GM19372 (cell line): Measurements from ENCODE around the gene TAF4B.
"Not testable (repeated sequence)": the region's sequence is repeated elsewhere in the genome, so short reads cannot be mapped to it uniquely, and the experiment has no call there.

Experiments used
- ATAC-seq: cut with Tn5 transposase; IDR thresholded peaks from one replicate; pipeline ENCODE4 v1.9.1; 2021; ENCODE audit warnings: mild to moderate bottlenecking, low read depth, moderate library complexity; ENCODE audit not compliant: unreplicated experiment

TAF4B gene

DNA sequence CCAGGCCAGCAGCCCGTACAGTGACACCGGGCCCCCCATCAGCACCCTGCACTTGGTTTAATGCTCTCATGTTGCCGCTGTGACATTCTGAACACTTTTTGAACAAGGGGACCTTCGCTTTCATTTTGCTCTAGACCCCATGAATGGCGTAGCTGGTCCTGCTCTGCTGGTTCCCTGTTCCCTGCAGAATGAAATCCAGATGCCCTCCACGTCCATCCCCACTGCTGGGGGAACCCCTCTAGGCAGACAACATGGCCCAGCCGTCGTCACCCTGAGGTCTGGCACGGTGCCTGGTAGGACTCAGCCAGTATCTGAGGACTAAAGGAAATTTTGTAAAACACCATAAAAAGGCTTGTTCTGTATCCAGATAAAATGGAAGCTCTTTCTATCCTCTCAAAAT is 193.5 kb downstream of the TAF4B start:
- no peak for ATAC-seq

DNA sequence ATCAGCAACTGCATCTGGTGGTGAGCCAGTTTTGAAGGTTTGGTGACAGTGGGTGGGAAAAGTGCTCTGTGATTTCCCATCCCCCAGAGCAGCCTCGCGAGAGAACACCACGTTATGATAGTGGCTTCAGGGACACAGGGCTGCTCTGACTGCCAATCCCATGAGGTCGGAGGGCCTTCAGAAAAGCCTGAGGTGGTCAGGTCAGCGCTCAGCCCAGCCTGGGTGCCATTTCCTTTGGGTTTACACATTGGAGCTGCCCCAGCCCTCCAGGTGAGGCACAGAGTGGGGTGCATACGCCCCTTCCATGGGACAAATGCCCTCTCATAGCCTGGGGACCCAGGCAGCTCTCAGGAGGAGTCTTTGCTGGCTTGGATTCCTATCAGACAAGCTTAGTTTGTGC is 195.3 kb downstream of the TAF4B start:
- ATAC-seq, result no peak

DNA sequence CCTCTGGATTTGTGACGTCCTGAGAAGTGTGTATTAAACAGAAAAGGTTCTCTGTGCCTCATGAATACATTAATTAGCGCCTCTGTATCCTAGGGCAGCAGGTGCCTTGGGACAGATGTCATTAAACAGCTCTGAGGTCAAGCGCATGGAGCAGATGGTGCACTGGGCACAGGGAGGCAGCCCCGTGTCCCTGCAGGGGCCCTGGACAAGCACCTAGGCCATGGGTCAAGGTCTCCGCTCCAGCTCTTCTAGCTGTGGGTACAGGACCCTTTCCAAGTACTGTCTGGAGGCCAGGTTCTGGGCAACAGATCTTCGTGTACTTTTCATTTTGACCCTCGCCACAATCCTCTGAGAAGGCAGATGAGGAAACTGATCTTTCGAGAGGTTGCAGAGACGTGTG is 195.7 kb downstream of the TAF4B start:
- no peak for ATAC-seq

DNA sequence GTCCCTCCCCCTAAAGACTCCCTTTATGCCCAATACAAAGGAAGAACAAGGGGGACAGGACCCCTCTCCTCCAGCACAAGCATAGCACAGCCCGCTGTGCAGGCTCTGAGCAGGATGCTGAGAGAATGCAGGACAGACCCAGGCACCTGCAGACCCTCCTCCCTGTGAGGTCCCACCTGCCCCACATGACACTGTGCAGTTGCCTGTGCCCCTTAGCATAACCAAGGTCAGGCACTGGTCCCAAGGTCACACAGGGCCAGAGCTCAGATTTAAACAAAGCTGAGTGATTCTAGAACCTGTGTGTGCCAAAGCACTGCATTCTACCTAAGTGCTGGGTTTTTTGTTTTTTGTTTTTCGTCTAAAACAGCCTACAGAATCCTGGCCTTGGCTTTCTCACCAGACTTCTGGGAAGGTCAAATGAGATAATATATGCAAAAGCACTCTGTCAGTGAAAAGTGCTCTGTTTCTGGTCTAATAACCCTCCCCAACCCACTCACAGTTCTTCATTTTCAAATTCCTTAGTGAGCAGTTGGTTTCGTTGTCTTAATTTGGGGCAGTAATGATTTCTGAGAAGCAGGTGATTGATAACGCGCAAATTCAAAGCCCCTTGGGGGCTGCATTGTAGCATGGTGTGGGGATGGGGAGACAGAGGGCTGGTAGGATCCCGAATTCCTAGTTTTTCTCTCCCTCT is 196.4 kb downstream of the TAF4B start:
- no peak for ATAC-seq

DNA sequence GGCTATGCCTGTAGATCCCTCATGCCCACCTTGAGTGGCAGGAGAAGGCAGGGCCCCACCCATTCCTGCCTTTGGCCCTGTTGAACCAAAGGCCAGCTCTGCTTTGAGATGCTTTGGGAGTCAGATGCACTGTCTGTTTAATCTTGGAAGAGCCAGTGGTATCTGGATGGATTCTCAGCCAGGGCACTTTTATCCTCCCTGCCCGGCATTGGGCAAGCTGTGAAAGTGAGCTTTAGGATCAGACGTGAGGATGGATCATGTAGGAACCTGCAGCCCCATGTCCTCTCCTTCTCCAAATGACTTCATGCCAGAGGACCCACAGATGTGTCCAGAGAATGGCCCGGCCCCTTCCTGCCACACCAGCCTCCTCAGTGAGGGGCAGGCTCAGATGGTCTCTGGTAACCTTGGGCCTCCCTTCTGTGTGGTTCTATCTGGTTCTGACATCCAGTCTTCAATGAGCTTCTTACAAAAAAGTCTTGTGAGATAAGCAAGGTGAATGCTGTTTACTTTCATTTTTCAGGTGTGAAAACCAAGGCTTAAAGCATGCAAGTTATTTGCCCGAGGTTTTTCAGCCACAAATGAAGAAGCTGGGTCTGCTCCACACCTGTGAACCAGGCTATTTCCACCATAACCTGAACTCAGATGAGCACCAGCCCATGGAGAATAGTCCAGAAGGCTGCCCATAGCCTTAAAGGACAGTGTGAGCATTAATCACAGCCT is 198.3 kb downstream of the TAF4B start:
- no peak for ATAC-seq

DNA sequence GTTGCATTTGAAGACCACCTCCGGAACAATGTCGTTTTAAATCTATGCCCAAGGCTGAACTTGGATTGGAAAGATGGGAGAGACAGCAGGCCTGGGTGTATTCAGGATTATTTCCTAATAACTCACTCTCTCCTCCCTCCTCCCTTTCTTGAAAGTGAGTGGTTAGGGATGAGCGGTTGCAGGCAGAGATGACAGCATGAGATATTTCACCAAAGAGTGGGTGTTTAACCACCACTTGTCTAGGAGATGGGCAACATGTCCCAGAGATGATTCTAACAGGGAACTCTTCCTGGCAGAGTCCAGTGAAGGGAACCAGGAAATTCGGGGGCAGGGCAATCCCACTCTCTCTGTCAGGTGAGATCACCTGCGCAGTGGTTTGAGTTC is 198.9 kb downstream of the TAF4B start:
- no peak for ATAC-seq

DNA sequence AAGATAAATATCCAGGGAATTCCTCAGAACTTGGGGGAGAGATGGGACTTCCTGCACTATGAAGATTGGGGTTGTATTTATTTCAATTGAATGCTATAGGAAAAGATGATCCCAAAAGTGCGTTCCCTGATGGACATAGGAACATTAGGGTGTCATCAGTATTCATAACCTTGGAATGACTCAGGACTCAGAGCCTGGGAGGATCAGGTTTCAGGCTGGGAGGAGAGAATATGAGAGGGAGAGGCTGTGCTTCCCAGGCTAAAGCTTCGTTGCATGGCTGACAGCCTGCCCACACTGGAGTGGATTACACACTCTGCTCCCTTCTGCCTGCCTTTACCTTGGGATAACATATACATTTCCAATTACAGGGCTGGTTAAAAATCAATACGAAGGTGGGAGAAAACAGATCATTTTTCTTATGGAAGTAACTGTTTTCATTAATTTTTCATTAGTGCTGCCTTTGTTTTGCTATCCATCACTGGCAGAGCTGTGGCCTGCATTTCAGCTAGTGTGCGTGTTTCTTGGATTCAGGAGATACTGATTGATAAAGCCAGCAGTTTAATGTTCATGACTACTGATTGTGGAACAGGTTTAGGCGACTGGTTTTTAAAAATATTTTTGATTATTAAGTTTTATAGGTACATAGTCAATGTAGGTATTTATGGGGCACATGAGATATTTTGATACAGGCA is 203.4 kb downstream of the TAF4B start:
- no peak for ATAC-seq

DNA sequence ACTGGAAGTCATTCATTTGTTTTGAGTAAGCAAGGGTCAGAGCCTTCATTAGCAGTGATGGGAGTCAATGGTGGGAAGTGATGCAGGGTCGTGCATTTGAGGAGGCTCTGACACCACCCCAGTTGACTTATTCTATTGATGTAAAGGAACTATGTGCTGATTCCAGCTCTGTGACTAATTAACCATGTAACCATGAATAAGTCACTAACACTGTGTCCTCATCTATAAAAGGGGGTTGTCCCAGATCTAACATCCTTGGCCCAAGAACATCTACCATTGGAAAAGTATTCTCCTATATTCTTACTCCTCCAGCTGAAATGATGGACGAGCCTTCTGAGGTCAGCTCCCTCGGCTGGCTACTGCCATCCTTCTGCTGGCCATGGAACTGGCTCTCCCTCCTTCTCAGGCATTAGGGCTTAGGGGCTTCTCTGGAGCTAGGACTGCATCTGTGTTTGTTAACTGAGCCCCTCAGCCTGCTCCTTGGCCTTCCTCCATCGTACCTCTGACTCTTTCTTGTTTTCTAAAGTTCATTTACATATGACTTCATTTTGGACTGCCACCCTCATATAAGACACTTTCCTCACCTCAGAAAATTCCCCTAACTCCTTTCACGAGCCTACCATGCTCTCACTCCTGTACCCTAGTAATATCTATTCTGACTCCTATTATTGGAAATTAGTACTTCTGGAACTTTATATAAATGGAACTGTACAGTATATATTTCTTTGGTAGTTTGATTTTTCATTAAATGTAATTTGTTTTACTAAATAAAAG is 206.6 kb downstream of the TAF4B start:
- ATAC-seq, result no peak

DNA sequence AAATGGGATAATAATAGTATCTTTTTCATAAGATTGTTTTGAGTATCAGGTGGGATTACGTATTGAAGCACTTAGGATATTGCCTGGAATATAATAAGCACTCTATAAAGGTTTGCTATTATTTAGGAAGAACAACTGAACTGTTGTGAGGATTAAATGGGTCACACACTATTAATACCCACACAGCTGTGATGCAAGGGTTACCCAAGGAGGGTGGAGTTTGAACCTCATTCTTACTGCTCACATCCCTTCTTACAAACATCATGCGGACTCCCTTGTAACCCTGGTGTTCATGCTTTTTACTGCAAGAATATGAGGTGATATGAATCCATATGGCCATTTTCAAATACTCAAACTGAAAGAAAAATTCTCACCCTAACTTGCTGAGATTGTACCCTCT is 208.6 kb downstream of the TAF4B start:
- ATAC-seq, result no peak

DNA sequence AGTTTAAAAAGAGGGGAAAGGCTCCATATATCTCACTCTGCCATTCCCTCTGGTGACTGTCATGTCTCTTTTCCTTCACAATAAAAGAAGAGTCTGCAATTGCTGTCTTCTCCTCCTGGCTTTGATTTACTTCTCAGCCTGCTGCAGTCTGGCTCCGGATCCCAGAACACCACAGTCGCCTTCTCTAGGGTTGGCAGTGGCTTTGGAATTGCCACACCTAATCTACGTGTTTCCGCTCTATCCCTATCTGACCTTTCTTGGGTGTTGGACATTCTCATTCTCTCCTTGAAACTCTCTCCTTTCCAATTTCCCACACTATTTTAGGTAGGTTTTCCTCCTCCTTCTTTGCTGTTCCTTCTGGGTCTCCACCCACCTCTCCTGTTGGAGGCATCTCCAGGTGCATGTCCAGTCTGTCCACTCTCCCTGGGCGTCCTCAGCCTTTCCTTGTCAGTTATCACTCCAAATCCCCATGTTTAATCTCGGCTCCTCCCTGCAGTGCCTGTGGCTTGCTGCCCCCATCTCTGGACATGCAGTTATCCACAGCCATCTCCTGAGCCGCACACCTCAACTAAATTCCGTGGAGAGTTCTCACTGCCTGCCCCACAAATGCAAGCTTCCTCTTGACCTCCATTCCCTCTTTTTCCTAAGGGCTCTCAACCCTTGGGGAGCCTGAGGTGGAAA is 209.3 kb downstream of the TAF4B start:
- no peak for ATAC-seq

DNA sequence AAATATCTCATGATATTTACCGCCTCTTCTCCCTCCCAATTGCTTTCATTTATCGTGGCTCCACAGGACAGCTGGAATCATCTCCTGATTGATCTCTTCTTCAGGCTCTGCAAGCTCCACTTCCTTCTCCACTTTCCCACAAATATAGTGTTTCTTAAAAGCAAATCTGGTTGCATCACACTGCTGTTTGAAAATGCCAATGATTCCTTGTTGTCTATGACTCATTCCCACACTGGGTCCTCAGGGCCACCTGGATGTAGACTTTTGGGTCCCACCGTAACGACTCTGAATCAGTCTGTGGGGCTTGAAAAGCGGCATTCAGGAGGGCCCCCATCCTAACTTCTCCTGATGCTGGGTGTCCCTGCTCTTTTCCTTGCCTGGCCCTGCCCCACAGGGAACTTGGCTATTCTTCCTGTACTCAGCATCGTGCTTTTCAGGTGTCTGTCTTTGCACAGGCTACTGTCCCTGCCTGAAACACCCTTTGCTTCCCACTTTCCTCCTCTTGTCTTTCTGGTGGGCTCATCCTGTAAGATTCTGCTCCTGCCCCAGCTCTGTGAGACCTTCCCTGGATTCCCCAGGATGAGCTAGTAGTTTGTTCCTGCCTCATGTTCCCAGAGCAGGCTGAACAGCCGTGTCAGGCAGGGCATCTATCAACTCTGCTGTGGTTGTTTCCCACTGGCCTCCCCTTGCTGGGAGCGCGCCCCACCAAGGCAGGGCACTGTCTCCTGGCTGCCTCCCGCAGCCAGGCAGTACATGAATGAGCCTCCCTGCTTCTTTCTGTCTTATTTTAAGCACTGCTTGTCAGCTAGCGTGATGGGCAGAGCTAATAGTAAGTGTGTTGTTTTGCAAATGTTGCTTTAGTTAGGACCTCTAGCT is 210.2 kb downstream of the TAF4B start:
- ATAC-seq, result no peak

DNA sequence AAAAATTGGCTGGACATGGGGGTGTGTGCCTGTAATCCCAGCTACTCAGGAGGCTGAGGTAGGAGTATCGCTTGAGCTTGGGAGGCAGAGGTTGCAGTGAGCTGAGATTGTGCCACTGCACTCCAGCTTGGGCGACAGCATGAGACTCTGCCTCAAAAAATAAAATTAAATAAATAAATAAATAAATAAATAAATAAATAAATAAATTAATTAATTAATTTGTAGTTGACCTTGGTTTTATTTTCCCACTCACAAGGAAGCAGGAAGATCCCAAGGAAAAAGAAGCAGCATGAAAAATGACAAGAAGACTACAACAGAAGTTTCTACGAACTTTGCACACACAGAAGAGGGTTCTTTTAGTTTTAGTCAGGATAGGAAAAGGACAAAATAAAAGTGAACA is 211.4 kb downstream of the TAF4B start:
- not testable (repeated sequence) for ATAC-seq

DNA sequence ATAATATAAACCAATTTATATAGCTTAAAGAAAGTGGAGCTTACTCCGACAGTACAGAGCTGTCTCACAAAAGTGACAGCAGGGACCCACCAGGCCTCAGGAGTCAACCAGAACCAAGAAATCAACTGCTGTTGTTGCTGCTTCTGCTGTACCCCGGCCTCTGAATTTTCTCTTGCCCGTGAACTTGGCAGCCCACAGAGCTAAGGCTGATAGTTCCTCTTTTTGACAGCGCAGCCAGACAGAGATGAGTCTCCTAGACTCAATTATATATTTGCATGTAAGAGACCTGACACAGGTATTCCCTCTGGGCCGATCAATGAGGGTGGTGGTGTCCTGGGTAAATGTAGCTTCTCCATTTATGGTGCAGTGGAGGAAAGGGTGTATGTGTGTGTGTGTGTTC is 212.7 kb downstream of the TAF4B start:
- ATAC-seq, result peak; percentile 95

DNA sequence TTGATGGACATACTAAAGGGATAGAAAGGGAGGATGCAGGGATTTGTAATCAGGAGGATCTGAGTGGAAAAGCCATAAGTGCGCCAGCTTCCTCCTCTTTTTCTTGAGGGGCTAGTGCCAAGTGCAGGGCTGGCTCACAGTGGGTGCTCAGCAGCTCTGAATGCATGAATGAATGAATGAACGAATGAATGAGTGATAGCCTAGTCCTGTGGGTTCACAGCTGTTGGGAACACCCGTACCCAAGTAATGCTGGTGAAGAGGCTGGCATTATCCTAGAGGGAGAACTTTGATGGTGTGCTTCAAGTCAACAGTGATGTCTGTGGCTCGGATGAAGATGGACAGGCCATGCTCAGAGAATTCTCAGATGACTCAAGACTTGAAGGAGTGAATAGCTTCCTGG is 213.3 kb downstream of the TAF4B start:
- no peak for ATAC-seq

DNA sequence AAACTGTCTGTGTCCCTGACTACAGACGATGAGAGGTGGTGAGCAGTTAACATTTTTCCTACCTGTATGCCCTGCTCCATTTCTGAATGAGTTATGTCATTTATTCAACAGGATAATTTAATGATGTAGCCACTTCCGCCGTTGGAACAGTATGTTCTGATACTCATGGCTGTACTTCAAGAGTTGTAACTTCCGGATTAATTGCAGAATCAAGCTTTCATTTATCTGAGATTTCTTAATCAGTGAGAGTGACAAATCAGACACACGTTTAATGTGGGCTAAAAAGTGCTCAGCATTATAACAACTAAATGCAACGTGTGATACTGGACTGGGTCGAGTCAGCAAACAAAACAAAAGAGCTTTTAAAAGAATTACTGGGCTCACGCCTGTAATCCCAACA is 214.4 kb downstream of the TAF4B start:
- no peak for ATAC-seq
